CD4-positive, alpha-beta T cell treated with Interleukin-21 for 1 hour (primary cell): ENCODE measurements around the gene AP1B1.
"Not testable (repeated sequence)": the region's sequence is repeated elsewhere in the genome, so short reads cannot be mapped to it uniquely, and the experiment has no call there.

Source experiments
- DNase-seq: peaks from one replicate; pipeline ENCODE4 v3.0.0-alpha.2; 2020

The AP1B1 gene

GRCh38 chr22:29385748-29386147, 2.6 kb downstream of the AP1B1 start:
- DNase-seq: peak; percentile 22

- DNase-seq: no peak
Measured at GRCh38 chr22:29385151-29385704, 3.1 kb downstream of the AP1B1 start.

- no peak for DNase-seq
Measured at GRCh38 chr22:29383740-29384139, 4.6 kb downstream of the AP1B1 start.

GRCh38 chr22:29382580-29383302, 5.6 kb downstream of the AP1B1 start:
- DNase-seq: no peak

- no peak for DNase-seq
Measured at GRCh38 chr22:29380856-29381255, 7.5 kb downstream of the AP1B1 start.

- DNase-seq: no peak
Measured at GRCh38 chr22:29380032-29380781, 8.2 kb downstream of the AP1B1 start.

GRCh38 chr22:29379258-29379657, 9.1 kb downstream of the AP1B1 start:
- no peak for DNase-seq

GRCh38 chr22:29377979-29378378, 10.4 kb downstream of the AP1B1 start:
- DNase-seq: no peak

- not testable (repeated sequence) for DNase-seq
Measured at GRCh38 chr22:29376705-29377104, 11.7 kb downstream of the AP1B1 start.

- DNase-seq: no peak
Measured at GRCh38 chr22:29375398-29376076, 12.8 kb downstream of the AP1B1 start.

GRCh38 chr22:29374806-29375205, 13.6 kb downstream of the AP1B1 start:
- not testable (repeated sequence) for DNase-seq

- no peak for DNase-seq
Measured at GRCh38 chr22:29374401-29374800, 14.0 kb downstream of the AP1B1 start.

GRCh38 chr22:29370537-29370936, 17.8 kb downstream of the AP1B1 start:
- no peak for DNase-seq

GRCh38 chr22:29369460-29369859, 18.9 kb downstream of the AP1B1 start:
- no peak for DNase-seq

- no peak for DNase-seq
Measured at GRCh38 chr22:29359469-29359868, 28.9 kb downstream of the AP1B1 start.

GRCh38 chr22:29357193-29357890, 31.0 kb downstream of the AP1B1 start:
- not testable (repeated sequence) for DNase-seq

GRCh38 chr22:29353860-29354259, 34.5 kb downstream of the AP1B1 start:
- DNase-seq: no peak

- no peak for DNase-seq
Measured at GRCh38 chr22:29353286-29353685, 35.1 kb downstream of the AP1B1 start.

- no peak for DNase-seq
Measured at GRCh38 chr22:29352778-29353177, 35.6 kb downstream of the AP1B1 start.

- no peak for DNase-seq
Measured at GRCh38 chr22:29351891-29352290, 36.5 kb downstream of the AP1B1 start.

GRCh38 chr22:29351042-29351441, 37.3 kb downstream of the AP1B1 start:
- no peak for DNase-seq

GRCh38 chr22:29348956-29349355, 39.4 kb downstream of the AP1B1 start:
- no peak for DNase-seq

- DNase-seq: no peak
Measured at GRCh38 chr22:29348041-29348440, 40.3 kb downstream of the AP1B1 start.
